ACHN (cell line): ENCODE results near the gene TEX55.

Source experiments
- DNase-seq: peaks from one replicate; pipeline ENCODE4 v3.0.0-alpha.2; 2015
- in situ Hi-C: cut with HindIII; loops from 2 replicates; pipeline ENCODE4 v1.10.0; 2017; ENCODE audit warnings: low sequenced_read_pairs, low pct_ligation_motif_present, low pct_unique_long_range_greater_than_20kb

Gene TEX55

GRCh38 chr3:119195911-119196310 is 49.9 kb downstream of the TEX55 start:
- no peak for DNase-seq
- in situ Hi-C loops: no loop called here
